ENCODE data around the gene PKMYT1. TPM values are rescaled to one million over a fixed set of nuclear protein-coding genes. Genes with fewer than 3 reads are reported as not detected.

PKMYT1 gene
- total RNA-seq, 1 donor from 2014 or later: 6.1 TPM

- Histone ChIP-seq H3K4me3 (ENCODE audit: low read depth, low read length) (peak overlapping the region; percentile 88), H3K36me3 (ENCODE audit: control insufficient read depth, insufficient read depth, low read length) (no peaks in the 10 kb centered on the region), H3K27me3 (ENCODE audit: control insufficient read depth, insufficient read depth, low read length) (no peaks in the 10 kb centered on the region)
- no peak for DNase-seq (ENCODE audit: low read depth)
- TF ChIP-seq, protein P1, sequence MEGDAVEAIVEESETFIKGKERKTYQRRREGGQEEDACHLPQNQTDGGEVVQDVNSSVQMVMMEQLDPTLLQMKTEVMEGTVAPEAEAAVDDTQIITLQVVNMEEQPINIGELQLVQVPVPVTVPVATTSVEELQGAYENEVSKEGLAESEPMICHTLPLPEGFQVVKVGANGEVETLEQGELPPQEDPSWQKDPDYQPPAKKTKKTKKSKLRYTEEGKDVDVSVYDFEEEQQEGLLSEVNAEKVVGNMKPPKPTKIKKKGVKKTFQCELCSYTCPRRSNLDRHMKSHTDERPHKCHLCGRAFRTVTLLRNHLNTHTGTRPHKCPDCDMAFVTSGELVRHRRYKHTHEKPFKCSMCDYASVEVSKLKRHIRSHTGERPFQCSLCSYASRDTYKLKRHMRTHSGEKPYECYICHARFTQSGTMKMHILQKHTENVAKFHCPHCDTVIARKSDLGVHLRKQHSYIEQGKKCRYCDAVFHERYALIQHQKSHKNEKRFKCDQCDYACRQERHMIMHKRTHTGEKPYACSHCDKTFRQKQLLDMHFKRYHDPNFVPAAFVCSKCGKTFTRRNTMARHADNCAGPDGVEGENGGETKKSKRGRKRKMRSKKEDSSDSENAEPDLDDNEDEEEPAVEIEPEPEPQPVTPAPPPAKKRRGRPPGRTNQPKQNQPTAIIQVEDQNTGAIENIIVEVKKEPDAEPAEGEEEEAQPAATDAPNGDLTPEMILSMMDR (IDR thresholded peaks at IDR 0.05; ENCODE audit: insufficient read depth, low read length, poor library complexity, severe bottlenecking): no peak
These were observed 39.5 kb upstream of the PKMYT1 start for GRCh38 chr16:3019594-3020246.

GRCh38 chr16:3017794-3018506, 37.7 kb upstream of the PKMYT1 start, which contains the start of gene CLDN6:
Gene CLDN6, minus strand, starts transcription at chr16:3018183. Its CDS starts 2,162 bp downstream, at chr16:3016021.
- peaks cover 2% of the 10 kb centered on the region for H3K27me3 ChIP-seq (ENCODE audit: control insufficient read depth, insufficient read depth, low read length)
- no peak for DNase-seq (ENCODE audit: low read depth)
- peak within 1 kb of the TSS; percentile 38 for H3K4me3 ChIP-seq (ENCODE audit: low read depth, low read length)
- no peaks in the 10 kb centered on the region for H3K36me3 ChIP-seq (ENCODE audit: control insufficient read depth, insufficient read depth, low read length)
- TF ChIP-seq, protein P1 (IDR thresholded peaks at IDR 0.05; ENCODE audit: insufficient read depth, low read length, poor library complexity, severe bottlenecking): peak; percentile 74

DNA sequence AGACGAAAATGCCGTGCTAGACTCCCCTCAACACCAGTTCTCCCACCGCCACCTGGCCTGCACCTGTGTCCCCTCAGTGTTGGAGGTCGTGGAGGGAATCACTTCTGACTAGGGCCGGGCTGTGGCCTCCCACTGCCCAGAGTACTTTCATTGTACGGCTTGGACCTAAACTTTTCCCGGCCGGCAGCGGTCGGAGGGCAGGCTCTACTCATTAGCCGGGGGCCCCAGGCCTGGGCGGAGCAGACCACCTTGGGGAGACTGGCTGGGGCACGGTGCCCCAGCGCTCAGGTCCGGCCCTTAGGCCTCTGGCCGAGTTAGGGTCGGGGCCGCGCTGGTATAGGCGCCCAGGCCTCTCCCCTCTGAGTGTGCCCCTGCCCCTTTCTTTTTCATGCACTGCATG, 37.1 kb upstream of the PKMYT1 start:
- no peaks in the 10 kb centered on the region for H3K36me3 ChIP-seq (ENCODE audit: control insufficient read depth, insufficient read depth, low read length)
- DNase-seq (ENCODE audit: low read depth): no peak
- H3K4me3 ChIP-seq (ENCODE audit: low read depth, low read length): peak overlapping the region; percentile 38
- TF ChIP-seq, protein P1 (IDR thresholded peaks at IDR 0.05; ENCODE audit: insufficient read depth, low read length, poor library complexity, severe bottlenecking): no peak
- H3K27me3 ChIP-seq (ENCODE audit: control insufficient read depth, insufficient read depth, low read length): peaks cover 5% of the 10 kb centered on the region

GRCh38 chr16:3015865-3016521, 35.7 kb upstream of the PKMYT1 start:
- H3K4me3 ChIP-seq (ENCODE audit: low read depth, low read length): no peak overlapping the region
- no peaks in the 10 kb centered on the region for H3K36me3 ChIP-seq (ENCODE audit: control insufficient read depth, insufficient read depth, low read length)
- TF ChIP-seq, protein P1 (IDR thresholded peaks at IDR 0.05; ENCODE audit: insufficient read depth, low read length, poor library complexity, severe bottlenecking): no peak
- no peak for DNase-seq (ENCODE audit: low read depth)
- peaks cover 12% of the 10 kb centered on the region for H3K27me3 ChIP-seq (ENCODE audit: control insufficient read depth, insufficient read depth, low read length)

DNA sequence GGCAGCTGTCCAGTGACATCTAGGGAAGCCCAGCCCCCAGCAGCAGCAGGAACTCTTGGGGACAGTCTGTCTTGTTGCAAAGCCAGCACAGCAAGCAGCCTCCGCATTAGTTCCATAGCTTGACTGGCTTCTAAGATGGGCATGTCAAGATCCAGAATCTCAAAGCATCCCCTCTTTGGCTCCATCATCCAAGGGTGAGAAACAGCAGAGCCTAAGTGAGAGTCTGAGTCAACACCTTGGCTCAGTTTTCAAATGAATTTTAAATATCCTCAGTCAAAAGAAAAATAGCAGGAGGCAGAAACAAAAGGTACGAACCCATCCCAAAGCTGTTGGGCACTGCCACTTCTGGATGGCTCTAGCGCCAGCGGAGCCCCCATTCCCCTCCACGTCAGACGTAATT, 34.7 kb upstream of the PKMYT1 start:
- H3K36me3 ChIP-seq (ENCODE audit: control insufficient read depth, insufficient read depth, low read length): no peaks in the 10 kb centered on the region
- TF ChIP-seq, protein P1 (IDR thresholded peaks at IDR 0.05; ENCODE audit: insufficient read depth, low read length, poor library complexity, severe bottlenecking): no peak
- no peak for DNase-seq (ENCODE audit: low read depth)
- H3K4me3 ChIP-seq (ENCODE audit: low read depth, low read length): no peak overlapping the region
- peaks cover 12% of the 10 kb centered on the region for H3K27me3 ChIP-seq (ENCODE audit: control insufficient read depth, insufficient read depth, low read length)
